Measurements from ENCODE around the gene ITPRID2.

DNA sequence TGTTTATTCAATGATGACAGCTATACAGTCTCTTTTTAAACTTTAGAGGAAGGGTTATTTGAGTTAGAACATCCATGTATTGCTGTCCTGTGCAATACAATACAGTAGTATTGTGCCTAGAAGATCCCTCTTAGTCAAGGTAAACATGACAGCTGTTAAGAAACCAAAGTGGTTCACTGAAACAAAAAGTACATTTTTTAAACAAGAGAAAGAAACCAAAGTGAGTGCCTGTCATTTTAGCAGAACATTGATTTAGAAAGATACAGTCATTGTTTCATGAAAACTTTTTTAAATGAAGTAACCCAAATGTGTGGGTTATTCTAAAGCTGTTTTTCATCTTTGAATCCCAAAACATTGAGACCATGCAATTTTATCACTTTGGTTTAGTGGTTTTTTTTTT, 15.5 kb downstream of the ITPRID2 start:
- TF ChIP-seq, protein P1, sequence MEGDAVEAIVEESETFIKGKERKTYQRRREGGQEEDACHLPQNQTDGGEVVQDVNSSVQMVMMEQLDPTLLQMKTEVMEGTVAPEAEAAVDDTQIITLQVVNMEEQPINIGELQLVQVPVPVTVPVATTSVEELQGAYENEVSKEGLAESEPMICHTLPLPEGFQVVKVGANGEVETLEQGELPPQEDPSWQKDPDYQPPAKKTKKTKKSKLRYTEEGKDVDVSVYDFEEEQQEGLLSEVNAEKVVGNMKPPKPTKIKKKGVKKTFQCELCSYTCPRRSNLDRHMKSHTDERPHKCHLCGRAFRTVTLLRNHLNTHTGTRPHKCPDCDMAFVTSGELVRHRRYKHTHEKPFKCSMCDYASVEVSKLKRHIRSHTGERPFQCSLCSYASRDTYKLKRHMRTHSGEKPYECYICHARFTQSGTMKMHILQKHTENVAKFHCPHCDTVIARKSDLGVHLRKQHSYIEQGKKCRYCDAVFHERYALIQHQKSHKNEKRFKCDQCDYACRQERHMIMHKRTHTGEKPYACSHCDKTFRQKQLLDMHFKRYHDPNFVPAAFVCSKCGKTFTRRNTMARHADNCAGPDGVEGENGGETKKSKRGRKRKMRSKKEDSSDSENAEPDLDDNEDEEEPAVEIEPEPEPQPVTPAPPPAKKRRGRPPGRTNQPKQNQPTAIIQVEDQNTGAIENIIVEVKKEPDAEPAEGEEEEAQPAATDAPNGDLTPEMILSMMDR (IDR thresholded peaks at IDR 0.05): no peak
- no peak for TF ChIP-seq POLR2A (IDR thresholded peaks at IDR 0.05)

All from body of pancreas (tissue), 4 donors.